CD4-positive, alpha-beta T cell treated with Interleukin-1 beta for 1 hour (primary cell): Measurements from ENCODE around the gene AGO4.
"Not testable (repeated sequence)": the region's sequence is repeated elsewhere in the genome, so short reads cannot be mapped to it uniquely, and the experiment has no call there.

Experiments used
- DNase-seq, 2 donors: peaks; one replicate each; pipeline ENCODE4 v3.0.0-alpha.2; 2020 to 2022

AGO4 gene

DNA sequence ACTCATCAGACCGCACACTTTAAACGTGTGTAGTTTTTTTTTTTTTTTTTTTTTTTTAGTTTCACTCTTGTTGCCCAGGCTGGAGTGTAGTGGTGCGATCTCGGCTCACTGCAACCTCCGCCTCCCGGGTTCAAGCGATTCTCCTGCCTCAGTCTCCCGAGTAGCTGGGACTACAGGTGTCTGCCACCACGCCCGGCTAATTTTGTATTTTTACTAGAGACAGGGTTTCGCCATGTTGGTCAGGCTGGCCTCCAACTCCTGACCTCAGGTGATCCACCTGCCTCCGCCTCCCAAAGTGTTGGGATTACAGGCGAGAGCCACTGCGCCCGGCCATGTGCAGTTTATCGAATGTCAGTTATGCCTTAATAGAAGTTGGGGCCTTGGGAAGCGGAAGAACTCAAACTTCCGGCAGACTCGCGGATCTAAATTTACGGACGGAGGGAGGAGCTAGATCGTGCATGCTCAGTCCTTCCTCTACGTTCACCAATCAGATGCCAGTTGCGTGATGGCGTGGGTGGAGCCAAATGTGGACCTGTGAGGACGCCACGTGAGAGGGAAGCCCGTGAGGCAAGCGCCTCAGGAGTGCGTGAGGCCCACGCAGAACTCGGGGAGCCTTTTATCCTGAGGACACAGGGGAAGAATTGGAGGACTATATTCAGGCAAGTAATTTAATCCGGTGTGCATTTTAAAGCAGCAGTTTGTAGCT lies 61.6 kb downstream of the AGO4 start:
- DNase-seq: not testable (repeated sequence)

DNA sequence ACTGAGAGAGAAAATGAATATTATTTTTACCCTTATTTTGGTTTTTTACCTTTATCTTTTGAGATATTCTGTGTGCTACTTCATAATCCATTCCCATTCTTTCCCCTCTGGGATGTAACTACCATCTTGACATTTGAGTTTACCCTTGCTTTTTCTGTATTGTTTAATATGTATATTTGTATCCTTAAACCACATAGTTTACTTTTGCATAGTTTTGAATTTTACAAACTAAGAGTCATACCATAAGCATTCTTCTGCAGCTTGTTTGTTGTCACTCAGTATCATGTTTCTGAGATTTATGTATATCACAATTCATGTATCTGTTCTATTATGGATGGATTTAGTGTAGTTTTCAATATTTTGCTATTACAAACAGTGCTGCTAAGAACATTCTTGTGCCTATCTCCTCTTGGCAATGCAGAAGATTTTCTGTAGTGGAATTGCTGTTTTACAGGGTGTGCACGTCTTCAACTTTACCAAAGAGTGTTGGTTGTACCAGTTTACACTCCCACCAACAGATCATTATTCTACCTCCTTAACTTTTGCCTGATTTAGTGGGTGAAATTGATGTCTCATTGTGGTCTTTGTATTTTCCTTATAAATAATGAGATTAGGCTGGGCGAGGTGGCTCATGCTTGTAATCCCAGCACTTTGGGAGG lies 63.0 kb downstream of the AGO4 start:
- DNase-seq: no peak

DNA sequence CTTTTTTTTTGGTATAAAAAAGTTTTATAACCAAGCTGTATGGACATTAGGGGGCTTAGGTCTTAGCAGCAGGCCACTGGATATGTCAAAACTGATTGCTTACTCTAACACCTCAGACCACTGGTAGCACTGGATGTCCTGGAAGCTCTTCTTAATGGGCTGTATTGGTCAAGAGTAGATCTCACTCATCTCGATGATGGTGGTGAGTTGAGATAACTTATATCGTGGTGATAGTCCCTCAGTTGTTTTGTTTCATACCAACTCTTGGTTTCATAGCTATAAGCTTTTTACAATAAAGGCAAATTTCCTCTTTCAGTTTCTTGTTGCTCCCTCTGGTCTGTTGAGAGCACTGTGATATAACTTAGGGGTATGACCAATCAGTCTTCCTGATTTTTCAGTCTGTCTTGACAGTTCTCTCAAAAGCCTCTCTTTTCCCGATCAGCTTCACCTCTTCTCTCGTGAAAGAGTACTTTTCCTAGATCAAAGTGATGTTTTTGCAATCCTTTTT lies 65.5 kb downstream of the AGO4 start:
- no peak for DNase-seq

DNA sequence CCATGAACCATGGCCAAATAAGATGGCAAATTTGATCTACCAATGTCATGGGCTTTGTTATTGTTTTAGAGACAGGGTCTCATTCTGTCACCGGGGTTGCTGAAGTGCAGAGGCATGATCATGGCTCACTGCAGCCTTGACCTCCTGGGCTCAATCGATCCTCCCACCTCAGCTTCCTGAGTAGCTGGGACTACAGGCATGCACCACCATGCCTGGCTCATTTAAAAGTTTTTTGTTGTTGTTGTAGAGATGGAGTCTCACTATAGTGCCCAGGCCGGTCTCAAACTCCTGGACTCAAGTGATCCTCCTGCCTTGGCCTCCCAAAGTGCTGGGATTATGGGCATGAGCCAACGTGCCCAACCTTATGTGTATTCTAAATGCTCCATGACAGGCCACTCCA lies 66.3 kb downstream of the AGO4 start:
- DNase-seq: not testable (repeated sequence)

DNA sequence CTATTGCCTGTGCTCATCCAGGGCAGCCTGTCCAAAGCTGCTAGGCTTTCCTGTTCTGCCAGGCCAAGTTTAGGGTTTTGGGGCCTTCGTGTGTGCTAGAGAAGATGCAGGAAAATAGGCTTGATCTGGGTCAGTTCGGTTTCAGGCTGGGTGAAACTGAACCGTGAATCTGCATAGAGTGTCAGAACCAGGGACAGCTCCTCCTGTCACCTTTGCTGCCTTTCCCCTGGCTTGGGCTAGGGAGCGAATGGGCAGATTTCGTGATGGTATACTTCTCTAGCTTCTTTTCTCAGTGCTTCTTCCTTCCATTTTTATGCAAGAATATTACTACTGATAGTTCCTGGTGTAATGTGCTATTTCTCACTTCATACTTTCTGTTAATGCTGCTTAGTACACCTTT lies 69.2 kb downstream of the AGO4 start:
- no peak for DNase-seq

DNA sequence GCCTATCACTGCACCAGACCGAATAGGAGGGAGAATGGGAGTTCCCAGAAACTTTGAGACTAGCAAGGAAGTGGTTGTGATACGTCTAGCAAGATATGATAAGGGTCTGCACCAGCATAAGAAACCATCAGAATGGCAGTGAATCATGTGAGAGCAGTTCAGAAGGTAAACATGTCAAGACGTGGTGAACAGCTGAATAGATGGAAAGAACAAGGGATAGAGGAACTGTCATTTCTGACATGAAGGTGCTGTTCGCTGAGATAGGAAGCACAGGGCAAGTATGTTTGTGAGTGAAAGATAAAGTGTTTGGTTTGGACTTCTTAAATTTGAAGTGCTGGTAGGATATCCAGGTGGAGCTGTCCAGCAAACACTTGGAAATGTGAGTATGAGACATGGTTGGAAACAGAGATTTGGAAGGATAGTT lies 74.0 kb downstream of the AGO4 start:
- DNase-seq: no peak

GRCh38 chr1:35882586-35882944 lies 74.7 kb downstream of the AGO4 start:
- DNase-seq: no peak

GRCh38 chr1:35882945-35883634 lies 75.3 kb downstream of the AGO4 start, which contains the start of gene AGO1:
TSS of gene AGO1 (plus strand) at chr1:35883209. CDS start at chr1:35883422, 213 bp downstream.
- peak; percentile 97 to 98 for DNase-seq

DNA sequence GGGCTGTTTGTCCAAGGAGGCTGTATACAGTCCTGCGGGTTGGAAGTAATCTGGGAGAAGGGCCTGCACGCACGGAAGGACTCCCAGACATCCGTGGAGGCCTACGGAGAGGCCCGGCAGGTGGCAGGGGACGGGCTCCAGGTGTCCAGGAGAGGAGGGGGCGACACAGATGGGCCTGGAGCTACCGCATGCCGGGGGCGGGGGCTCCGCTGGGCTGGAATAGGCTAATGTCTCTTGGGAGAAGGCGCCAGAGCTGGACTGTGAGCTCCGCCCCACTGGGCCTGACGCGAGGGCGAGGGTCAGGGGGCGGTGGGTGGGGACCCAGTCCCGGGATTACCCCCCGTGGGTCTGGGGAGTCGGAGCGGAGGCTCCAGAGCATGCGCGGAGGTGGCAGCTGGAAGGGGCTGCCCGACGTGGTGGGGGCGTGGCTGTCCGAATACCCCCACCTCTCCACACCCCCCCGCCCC lies 75.9 kb downstream of the AGO4 start:
- DNase-seq: peak; percentile 59

DNA sequence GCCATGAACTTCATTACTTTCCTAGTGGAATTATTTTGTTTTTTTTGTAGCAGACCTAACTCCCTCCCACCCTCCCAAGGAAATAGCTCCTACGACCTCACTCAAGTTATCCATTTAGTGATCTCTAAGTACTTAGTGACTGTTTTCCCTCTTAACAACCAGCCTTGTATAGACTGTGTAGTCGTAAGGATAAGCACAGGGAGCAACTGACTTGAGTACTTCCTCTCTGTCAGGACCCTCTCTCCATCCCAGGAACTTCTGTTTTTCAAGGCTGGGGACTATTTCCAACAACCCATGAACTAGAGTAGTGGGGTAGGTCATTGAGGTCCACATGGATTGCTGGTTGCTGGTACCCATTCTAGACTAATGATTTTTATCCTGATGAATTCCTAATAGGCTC lies 77.1 kb downstream of the AGO4 start:
- DNase-seq: no peak

DNA sequence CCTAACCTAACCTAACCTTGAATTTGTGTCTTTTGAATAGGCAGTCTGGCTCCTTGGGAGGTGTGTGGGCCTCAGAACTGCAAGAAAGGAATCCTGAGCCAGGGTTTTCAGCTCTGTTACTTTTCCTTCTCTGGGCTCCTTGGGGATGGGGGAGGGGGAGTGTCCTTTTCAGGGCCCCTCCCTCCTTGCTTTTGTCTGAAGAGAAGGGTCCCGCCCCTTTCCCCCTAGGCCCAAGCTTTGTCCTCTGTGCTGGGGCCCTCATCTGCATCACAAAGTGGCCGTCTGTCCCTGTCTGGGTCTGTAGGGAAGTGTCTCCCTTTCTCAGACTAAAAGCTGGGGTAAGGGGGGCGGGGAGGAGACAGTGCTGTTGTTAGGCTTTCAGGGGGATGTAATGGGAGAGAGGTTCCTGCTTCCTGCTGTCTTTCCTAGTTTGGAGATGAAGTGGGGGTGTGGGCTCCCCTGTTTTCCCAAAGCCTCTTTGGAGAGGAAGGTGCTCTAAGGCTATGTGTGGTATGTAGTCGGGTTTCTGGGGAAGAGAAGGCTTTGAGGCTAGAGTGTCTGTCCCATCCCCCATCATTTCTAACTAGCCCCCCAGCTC lies 78.2 kb downstream of the AGO4 start:
- no peak for DNase-seq

GRCh38 chr1:35886577-35887431 lies 79.0 kb downstream of the AGO4 start:
- peak in 1 of 2 donors; percentile 33 for DNase-seq

GRCh38 chr1:35887508-35887907 lies 79.7 kb downstream of the AGO4 start:
- DNase-seq: no peak

GRCh38 chr1:35888255-35888654 lies 80.4 kb downstream of the AGO4 start:
- DNase-seq: no peak

DNA sequence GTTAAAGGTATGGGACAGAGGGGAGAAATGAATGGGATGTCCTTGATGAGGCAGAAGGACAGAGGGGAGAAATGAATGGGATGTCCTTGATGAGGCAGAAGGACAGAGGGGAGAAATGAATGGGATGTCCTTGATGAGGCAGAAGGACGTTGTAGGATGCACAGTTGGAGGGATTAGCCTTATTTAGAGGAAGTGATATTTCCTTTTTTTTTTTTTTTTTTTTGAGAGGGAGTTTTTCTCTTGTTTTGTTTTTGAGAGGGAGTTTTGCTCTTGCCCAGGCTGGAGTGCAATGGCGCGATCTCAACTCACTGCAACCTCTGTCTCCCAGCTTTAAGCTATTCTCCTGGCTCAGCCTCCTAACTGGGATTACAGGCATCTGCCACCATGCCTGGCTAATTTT lies 81.2 kb downstream of the AGO4 start:
- not testable (repeated sequence) for DNase-seq

DNA sequence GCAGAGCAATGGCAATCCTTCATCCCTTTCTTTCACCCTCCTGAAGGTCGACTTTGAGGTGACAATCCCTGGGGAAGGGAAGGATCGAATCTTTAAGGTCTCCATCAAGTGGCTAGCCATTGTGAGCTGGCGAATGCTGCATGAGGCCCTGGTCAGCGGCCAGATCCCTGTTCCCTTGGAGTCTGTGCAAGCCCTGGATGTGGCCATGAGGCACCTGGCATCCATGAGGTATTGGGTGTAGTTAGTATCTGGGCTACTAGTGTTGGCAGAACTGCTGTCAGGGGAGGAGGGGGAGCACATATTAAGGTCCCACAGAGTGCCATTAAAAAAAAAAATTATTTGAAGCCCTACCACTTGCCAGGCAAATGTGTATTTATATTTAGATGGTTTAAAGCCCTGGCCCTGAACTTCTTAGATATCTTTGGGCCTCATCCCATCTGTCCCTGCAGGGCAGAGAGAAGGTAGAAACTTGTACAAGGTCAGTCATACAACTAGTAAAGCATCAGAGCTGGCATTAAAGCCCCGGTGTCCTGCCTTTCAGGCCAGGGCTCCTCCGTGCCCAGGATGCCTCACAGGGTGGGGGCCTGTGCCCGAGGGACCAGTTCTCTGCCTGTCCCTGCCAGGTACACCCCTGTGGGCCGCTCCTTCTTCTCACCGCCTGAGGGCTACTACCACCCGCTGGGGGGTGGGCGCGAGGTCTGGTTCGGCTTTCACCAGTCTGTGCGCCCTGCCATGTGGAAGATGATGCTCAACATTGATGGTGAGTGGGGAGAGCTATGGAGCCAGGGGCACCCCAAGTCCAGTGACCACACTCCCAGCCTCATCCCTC lies 85.4 kb downstream of the AGO4 start:
- DNase-seq: no peak

DNA sequence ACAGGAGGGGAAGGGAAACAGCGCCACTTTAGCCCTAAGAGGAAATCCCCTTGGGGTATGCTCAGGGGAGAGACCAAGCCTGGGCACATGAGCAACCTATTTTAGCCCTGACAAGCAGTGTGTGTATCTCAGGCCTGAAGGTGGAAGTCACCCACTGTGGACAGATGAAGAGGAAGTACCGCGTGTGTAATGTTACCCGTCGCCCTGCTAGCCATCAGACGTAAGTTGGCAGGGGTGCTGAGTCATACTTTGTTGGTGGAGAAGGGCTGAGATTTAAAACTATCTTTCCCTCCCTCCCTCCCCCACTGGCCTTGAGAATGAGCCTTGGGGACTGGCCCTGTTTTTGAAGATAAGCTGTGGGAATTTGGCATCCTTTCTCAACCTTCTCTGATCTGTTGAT lies 86.4 kb downstream of the AGO4 start:
- peak; percentile 17 to 78 for DNase-seq

- no peak for DNase-seq
These were observed 86.8 kb downstream of the AGO4 start for GRCh38 chr1:35894656-35895055.

DNA sequence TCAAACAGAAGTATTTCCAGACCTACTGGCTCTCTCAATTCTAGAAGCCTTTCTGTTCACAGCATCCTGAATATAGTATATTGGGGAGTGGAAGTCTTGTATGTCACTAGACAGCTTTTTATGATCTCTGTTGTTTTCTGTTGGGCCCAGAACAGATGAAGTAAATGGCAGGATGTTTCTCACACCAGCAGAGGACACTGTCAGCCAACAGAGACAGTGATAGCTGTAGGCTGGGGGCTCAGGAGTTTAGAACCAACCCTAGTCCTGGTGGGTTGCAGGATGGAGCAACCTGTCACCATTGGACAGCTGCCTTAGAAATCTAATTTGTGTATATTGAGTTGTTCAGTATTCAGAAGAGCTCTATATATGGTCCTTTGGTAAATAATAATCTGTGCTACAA lies 92.1 kb downstream of the AGO4 start:
- DNase-seq: no peak

GRCh38 chr1:35901235-35901634 lies 93.4 kb downstream of the AGO4 start:
- DNase-seq: no peak

DNA sequence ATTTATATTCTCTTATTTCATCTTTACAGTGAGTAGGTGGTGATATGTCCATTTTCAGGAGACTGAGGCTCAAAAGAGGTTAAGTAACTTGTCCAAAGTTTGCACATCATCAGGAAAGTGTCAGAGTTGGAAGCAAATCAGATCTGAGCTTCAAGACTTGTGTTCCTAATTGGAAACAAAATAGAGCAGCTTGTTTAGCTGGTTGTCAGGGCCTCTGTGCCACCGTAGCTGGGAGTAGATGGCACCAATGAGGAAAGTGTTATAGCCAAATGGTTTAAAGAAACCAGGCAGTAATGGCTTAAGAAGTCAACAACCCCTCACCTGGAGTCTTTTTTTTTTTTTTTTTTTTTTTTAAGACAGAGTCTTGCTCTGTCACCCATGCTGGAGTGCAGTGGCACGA lies 94.9 kb downstream of the AGO4 start:
- DNase-seq: no peak
